ENCODE measurements around the gene SERTAD1. TPM values are rescaled to one million over a fixed set of nuclear protein-coding genes. Genes with fewer than 3 reads are reported as not detected.
A peak's percentile ranks its signal among the peaks of the same experiment; 100 is the strongest.

The SERTAD1 gene
- total RNA-seq, 1 donor from 2014 or later: 2.4 TPM

- TF ChIP-seq EZH2 (IDR thresholded peaks at IDR 0.05): no peak
- TF ChIP-seq EZH2phosphoT487 (IDR thresholded peaks at IDR 0.05): no peak
- no peak for TF ChIP-seq CTCF (IDR thresholded peaks at IDR 0.05)
- Histone ChIP-seq H3F3A (ENCODE audit: low read depth) (peaks cover 8% of the 10 kb centered on the region), H3K36me3 (no peaks in the 10 kb centered on the region), H3K9me3 (ENCODE audit: low read depth) (no peaks in the 10 kb centered on the region), H4K20me1 (ENCODE audit: low read depth) (no peaks in the 10 kb centered on the region), H3K9ac (no peak overlapping the region), H2AFZ (replicated peaks) (no peak overlapping the region), H3K27me3 (peaks cover 21% of the 10 kb centered on the region), H3K4me1 (no peaks in the 10 kb centered on the region), H3K4me3 (no peak overlapping the region), H3K79me2 (ENCODE audit: low read depth) (no peaks in the 10 kb centered on the region), H3K27ac (no peak overlapping the region), H3K4me2 (no peak overlapping the region)
- H3K27me3 Mint-ChIP-seq (ENCODE audit: insufficient read depth, low read depth): peaks cover 20% of the 10 kb centered on the region
- no peak for DNase-seq (ENCODE audit: low spot score)
- no peaks in the 10 kb centered on the region for H3K36me3 Mint-ChIP-seq
- peak overlapping the region; percentile 57 for H3K27ac Mint-ChIP-seq
- peaks cover 14% of the 10 kb centered on the region for H3K4me1 Mint-ChIP-seq
- peak overlapping the region; percentile 27 for H3K4me3 Mint-ChIP-seq
- H3K9me3 Mint-ChIP-seq: no peaks in the 10 kb centered on the region
Observed at GRCh38 chr19:40395956-40396355, 29.8 kb downstream of the SERTAD1 start.

- no peak overlapping the region for H3K27ac Mint-ChIP-seq
Observed at GRCh38 chr19:40394816-40395210, 31.0 kb downstream of the SERTAD1 start.

GRCh38 chr19:40393894-40394815 is 31.6 kb downstream of the SERTAD1 start:
- H3K9ac ChIP-seq: no peak overlapping the region
- H3F3A ChIP-seq (ENCODE audit: low read depth): peaks cover 3% of the 10 kb centered on the region
- Mint-ChIP-seq H3K9me3 (no peaks in the 10 kb centered on the region), H3K36me3 (no peaks in the 10 kb centered on the region), H3K4me1 (peaks cover 9% of the 10 kb centered on the region), H3K27me3 (ENCODE audit: insufficient read depth, low read depth) (peaks cover 14% of the 10 kb centered on the region), H3K4me3 (no peak overlapping the region), H3K27ac (no peak overlapping the region)
- H2AFZ ChIP-seq (replicated peaks): no peak overlapping the region
- H3K27me3 ChIP-seq: peaks cover 15% of the 10 kb centered on the region
- H3K4me2 ChIP-seq: no peak overlapping the region
- no peak for DNase-seq (ENCODE audit: low spot score)
- no peaks in the 10 kb centered on the region for H4K20me1 ChIP-seq (ENCODE audit: low read depth)
- H3K9me3 ChIP-seq (ENCODE audit: low read depth): no peaks in the 10 kb centered on the region
- no peak overlapping the region for H3K27ac ChIP-seq
- no peaks in the 10 kb centered on the region for H3K4me1 ChIP-seq
- H3K79me2 ChIP-seq (ENCODE audit: low read depth): no peaks in the 10 kb centered on the region
- TF ChIP-seq EZH2phosphoT487 (IDR thresholded peaks at IDR 0.05) (no peak), EZH2 (IDR thresholded peaks at IDR 0.05) (no peak), CTCF (IDR thresholded peaks at IDR 0.05) (no peak)
- H3K36me3 ChIP-seq: no peaks in the 10 kb centered on the region
- no peak overlapping the region for H3K4me3 ChIP-seq

More at GRCh38 chr19:40394816-40395210, 31.0 kb downstream of the SERTAD1 start:
- H3K4me1 Mint-ChIP-seq: peaks cover 14% of the 10 kb centered on the region
- no peaks in the 10 kb centered on the region for H3K4me1 ChIP-seq
- H3F3A ChIP-seq (ENCODE audit: low read depth): peaks cover 8% of the 10 kb centered on the region
- H3K4me2 ChIP-seq: no peak overlapping the region
- no peaks in the 10 kb centered on the region for H3K36me3 Mint-ChIP-seq
- no peak overlapping the region for H3K9ac ChIP-seq
- H3K4me3 ChIP-seq: no peak overlapping the region
- H3K79me2 ChIP-seq (ENCODE audit: low read depth): no peaks in the 10 kb centered on the region
- no peaks in the 10 kb centered on the region for H3K9me3 ChIP-seq (ENCODE audit: low read depth)
- no peak overlapping the region for H3K4me3 Mint-ChIP-seq
- H4K20me1 ChIP-seq (ENCODE audit: low read depth): no peaks in the 10 kb centered on the region
- H2AFZ ChIP-seq (replicated peaks): no peak overlapping the region
- TF ChIP-seq EZH2 (IDR thresholded peaks at IDR 0.05) (no peak), CTCF (IDR thresholded peaks at IDR 0.05) (no peak), EZH2phosphoT487 (IDR thresholded peaks at IDR 0.05) (no peak)
- H3K27me3 ChIP-seq: peaks cover 21% of the 10 kb centered on the region
- H3K9me3 Mint-ChIP-seq: no peaks in the 10 kb centered on the region
- no peak overlapping the region for H3K27ac ChIP-seq
- H3K36me3 ChIP-seq: no peaks in the 10 kb centered on the region
- DNase-seq (ENCODE audit: low spot score): no peak
- H3K27me3 Mint-ChIP-seq (ENCODE audit: insufficient read depth, low read depth): peaks cover 18% of the 10 kb centered on the region

Data from neural progenitor cell (in vitro differentiated cells).